Nephron progenitor cell (in vitro differentiated cells): ENCODE measurements around the gene GNG3.
A peak's percentile ranks its signal among the peaks of the same experiment; 100 is the strongest.
"Not testable (repeated sequence)": the region's sequence is repeated elsewhere in the genome, so short reads cannot be mapped to it uniquely, and the experiment has no call there.

Experiments
- DNase-seq: peaks from one replicate; pipeline ENCODE4 v3.0.0; 2021
- H3K27ac Mint-ChIP-seq: 2 replicates; pipeline ENCODE4 v1.8.0; 2021; ENCODE audit warnings: mild to moderate bottlenecking, moderate library complexity, mixed read lengths
- H3K27me3 Mint-ChIP-seq: 2 replicates; pipeline ENCODE4 v1.8.0; 2021; ENCODE audit warnings: mild to moderate bottlenecking, low read depth, mixed read lengths; ENCODE audit not compliant: poor library complexity
- H3K36me3 Mint-ChIP-seq: 2 replicates; pipeline ENCODE4 v1.8.0; 2021; ENCODE audit warnings: low read depth, mixed read lengths
- H3K4me1 Mint-ChIP-seq: 2 replicates; pipeline ENCODE4 v1.8.0; 2021; ENCODE audit warnings: mixed read lengths
- H3K4me3 Mint-ChIP-seq: 2 replicates; pipeline ENCODE4 v1.8.0; 2021; ENCODE audit warnings: mild to moderate bottlenecking, moderate library complexity, mixed read lengths
- H3K9me3 Mint-ChIP-seq: 2 replicates; pipeline ENCODE4 v1.8.0; 2021; ENCODE audit warnings: mild to moderate bottlenecking, moderate library complexity, mixed read lengths
- TF ChIP-seq, protein P1 (sequence below): fragments of 200-600 bp; sonication (generic); IDR thresholded peaks from 2 replicates; pipeline ENCODE4 v1.5.0; 2021; ENCODE audit warnings: antibody characterized with exemption

GNG3 gene

DNA sequence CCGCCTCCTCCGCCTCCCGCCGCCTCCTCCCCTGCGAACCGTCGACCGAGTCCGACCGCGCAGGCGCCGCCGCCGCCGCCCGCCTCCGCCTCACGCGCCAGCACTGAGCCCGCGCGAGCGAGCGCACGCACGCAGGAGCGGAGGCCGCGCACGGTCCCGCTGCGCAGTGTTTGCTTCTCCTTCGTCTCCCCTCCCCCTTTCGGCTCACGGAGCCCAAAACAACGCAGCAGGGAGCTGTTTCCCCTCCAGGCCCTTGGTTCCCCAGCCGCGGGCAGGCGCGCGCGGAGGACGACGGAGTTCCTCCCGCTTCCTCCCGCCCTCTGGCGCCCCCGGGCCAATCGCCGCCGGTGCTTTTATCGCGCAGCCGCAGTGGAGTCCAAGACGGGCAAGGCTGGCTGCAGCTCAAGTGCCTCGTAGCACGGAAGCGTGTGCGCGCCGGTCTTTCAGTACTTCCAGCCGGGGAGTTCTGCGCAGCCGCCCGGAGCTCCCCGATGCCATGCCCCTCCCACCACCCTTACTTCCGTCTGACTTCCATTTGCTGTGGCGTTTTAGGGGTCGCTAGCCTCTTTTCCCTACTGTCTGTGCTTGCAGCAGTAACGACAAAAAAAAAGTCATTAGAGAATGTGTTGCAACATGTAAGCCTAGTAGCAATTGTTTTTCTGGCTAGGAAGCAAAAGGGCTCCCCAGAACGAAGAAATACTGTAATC lies 19.8 kb downstream of the GNG3 start, which contains the start of gene HNRNPUL2:
Gene HNRNPUL2 (minus strand): TSS at position 293 of the 707 bp plus-strand sequence. CDS start 301 bp downstream, outside the sequence.
- Mint-ChIP-seq H3K27ac (peak within 1 kb of the TSS; percentile 100), H3K27me3 (peaks cover 3% of the 10 kb centered on the region), H3K36me3 (peaks cover 33% of the 10 kb centered on the region), H3K4me3 (peak within 1 kb of the TSS; percentile 98), H3K4me1 (peaks cover 57% of the 10 kb centered on the region), H3K9me3 (no peaks in the 10 kb centered on the region)
- TF ChIP-seq, protein P1, sequence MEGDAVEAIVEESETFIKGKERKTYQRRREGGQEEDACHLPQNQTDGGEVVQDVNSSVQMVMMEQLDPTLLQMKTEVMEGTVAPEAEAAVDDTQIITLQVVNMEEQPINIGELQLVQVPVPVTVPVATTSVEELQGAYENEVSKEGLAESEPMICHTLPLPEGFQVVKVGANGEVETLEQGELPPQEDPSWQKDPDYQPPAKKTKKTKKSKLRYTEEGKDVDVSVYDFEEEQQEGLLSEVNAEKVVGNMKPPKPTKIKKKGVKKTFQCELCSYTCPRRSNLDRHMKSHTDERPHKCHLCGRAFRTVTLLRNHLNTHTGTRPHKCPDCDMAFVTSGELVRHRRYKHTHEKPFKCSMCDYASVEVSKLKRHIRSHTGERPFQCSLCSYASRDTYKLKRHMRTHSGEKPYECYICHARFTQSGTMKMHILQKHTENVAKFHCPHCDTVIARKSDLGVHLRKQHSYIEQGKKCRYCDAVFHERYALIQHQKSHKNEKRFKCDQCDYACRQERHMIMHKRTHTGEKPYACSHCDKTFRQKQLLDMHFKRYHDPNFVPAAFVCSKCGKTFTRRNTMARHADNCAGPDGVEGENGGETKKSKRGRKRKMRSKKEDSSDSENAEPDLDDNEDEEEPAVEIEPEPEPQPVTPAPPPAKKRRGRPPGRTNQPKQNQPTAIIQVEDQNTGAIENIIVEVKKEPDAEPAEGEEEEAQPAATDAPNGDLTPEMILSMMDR: no peak
- peak; percentile 97 for DNase-seq

DNA sequence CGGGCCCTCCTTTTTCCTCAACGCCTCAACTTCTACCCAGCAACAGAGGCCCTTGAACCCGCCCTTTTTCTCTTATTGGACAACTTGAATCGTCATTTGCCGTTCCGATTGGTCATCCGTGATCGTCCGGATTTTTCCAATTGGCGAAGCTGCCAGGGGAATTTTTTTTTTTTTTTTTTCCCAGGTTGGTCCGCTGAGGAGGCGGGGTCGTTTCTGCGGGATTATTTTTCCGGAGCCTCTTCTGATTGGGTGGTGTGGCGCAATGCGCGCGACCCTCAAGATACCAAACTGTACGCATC lies 20.3 kb downstream of the GNG3 start:
- peak; percentile 81 for DNase-seq
- H3K4me1 Mint-ChIP-seq: peaks cover 52% of the 10 kb centered on the region
- peak overlapping the region; percentile 98 for H3K4me3 Mint-ChIP-seq
- TF ChIP-seq, protein P1: no peak
- H3K27me3 Mint-ChIP-seq: peaks cover 3% of the 10 kb centered on the region
- H3K36me3 Mint-ChIP-seq: peaks cover 28% of the 10 kb centered on the region
- peak overlapping the region; percentile 100 for H3K27ac Mint-ChIP-seq
- no peaks in the 10 kb centered on the region for H3K9me3 Mint-ChIP-seq

DNA sequence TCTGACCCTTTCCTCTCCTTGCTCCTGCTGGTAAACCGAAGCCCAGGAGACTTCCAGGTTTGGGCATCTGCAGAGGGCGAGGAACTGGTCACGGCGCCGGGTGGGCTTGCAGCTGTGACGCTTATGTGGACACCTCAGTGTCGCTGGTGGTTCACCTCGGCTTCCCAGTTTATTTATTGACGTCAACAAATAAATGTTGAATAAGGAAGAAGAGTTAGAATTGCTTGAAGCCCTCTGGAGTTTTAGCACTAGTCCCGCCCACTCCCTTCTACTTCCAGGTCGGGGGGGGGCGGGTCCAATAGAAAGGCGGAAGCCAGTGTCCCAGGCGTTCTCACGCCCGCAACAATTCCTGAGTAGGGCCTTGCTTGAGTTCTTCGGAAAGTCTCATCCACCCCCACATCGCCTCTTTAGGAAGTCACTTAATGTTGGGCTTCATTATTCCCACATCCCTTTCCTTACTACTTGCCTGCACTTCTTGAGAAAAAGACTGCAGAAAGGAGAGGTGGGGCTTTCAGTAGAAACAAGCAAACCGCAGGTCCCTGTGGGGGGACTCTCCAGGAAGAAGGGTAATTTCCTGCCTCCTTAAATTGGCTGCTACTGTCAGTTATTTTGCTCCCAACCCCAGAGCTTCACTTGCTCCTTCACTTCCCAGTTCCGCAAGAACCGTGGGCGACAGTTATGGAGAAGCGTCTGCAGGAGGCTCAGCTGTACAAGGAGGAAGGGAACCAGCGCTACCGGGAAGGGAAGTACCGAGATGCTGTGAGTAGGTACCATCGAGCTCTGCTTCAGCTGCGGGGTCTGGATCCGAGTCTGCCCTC lies 20.9 kb downstream of the GNG3 start, which contains the start of gene TTC9C:
Gene TTC9C (plus strand): TSS at position 316 of the 818 bp plus-strand sequence. CDS start 363 bp downstream, at position 679.
- H3K27ac Mint-ChIP-seq: peak within 1 kb of the TSS; percentile 100
- TF ChIP-seq, protein P1: no peak
- DNase-seq: peak; percentile 83
- peaks cover 3% of the 10 kb centered on the region for H3K27me3 Mint-ChIP-seq
- peaks cover 52% of the 10 kb centered on the region for H3K4me1 Mint-ChIP-seq
- H3K36me3 Mint-ChIP-seq: peaks cover 28% of the 10 kb centered on the region
- peak within 1 kb of the TSS; percentile 98 for H3K4me3 Mint-ChIP-seq
- H3K9me3 Mint-ChIP-seq: no peaks in the 10 kb centered on the region

DNA sequence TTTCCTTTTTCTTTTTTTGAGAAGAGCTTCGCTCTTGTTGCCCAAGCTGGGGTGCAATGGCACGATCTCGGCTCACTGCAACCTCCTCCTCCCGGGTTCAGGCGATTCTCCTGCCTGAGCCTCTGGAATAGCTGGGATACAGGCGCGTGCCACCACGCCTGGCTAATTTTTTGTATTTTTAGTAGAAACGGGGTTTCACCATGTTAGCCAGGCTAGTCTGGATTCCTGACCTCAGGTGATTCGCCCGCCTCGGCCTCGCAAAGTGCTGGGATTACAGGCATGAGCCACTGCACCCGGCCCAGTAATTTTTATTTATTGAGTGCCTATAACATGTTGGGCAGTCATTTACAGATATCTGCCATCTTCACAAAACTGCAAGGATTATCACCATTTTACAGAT lies 22.6 kb downstream of the GNG3 start:
- H3K36me3 Mint-ChIP-seq: peaks cover 20% of the 10 kb centered on the region
- peaks cover 35% of the 10 kb centered on the region for H3K4me1 Mint-ChIP-seq
- not testable (repeated sequence) for DNase-seq, H3K27ac Mint-ChIP-seq, H3K9me3 Mint-ChIP-seq, H3K27me3 Mint-ChIP-seq
- H3K4me3 Mint-ChIP-seq: peak overlapping the region; percentile 98

DNA sequence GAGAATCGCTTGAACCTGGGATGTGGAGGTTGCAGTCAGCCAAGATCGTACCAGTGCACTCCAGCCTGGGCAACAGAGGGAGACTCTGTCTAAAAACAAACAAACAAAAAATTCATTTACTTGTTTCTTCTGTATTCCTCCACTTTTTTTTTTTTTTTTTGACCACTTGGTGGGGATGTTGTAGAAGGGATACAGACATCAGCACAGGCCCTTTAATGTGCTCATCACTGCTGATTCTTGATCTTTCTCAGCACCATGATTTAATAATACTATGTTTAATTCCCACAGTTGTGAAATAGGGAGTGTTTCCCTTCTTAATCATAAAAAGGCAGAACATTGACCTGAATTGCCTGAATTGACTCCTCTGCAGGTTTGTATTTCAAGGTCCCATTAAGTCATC lies 25.4 kb downstream of the GNG3 start:
- Mint-ChIP-seq H3K36me3 (peaks cover 20% of the 10 kb centered on the region), H3K4me1 (peaks cover 23% of the 10 kb centered on the region), H3K9me3 (no peaks in the 10 kb centered on the region), H3K27ac (no peak overlapping the region), H3K4me3 (no peak overlapping the region), H3K27me3 (peaks cover 3% of the 10 kb centered on the region)
- TF ChIP-seq, protein P1: no peak
- DNase-seq: no peak

DNA sequence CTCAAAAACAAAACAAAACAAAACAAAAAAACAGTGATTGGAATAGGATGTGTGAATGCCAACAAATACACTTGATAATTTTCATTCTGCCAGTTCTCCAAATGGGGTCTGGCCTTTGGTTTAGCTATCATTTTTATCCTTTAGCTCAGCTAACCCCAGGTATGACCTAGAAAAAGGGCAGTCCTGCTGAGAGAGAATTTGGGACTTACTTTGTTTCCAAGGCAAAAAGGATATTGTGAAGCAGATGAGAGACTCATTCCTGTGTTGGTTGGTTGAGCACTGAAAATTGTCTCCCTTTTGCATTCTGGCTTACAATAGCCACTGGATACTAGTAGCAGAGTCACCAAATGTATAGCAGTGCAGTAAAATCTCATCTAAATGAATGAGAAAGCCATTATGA lies 29.7 kb downstream of the GNG3 start:
- no peak for DNase-seq
- H3K4me3 Mint-ChIP-seq: no peak overlapping the region
- no peaks in the 10 kb centered on the region for H3K4me1 Mint-ChIP-seq
- peaks cover 36% of the 10 kb centered on the region for H3K36me3 Mint-ChIP-seq
- no peaks in the 10 kb centered on the region for H3K9me3 Mint-ChIP-seq
- TF ChIP-seq, protein P1: no peak
- peaks cover 3% of the 10 kb centered on the region for H3K27me3 Mint-ChIP-seq
- H3K27ac Mint-ChIP-seq: no peak overlapping the region
